NCI-H82 treated with DMSO at 0.1 percent for 48 hours (cell line): ENCODE measurements around the gene COL18A1.
"Not testable (repeated sequence)": the region's sequence is repeated elsewhere in the genome, so short reads cannot be mapped to it uniquely, and the experiment has no call there.

Experiments used
- DNase-seq: peaks from one replicate; lab custom pipeline; 2025; ENCODE audit not compliant: unreplicated experiment; lab: John Stamatoyannopoulos, UW

COL18A1 gene

DNA sequence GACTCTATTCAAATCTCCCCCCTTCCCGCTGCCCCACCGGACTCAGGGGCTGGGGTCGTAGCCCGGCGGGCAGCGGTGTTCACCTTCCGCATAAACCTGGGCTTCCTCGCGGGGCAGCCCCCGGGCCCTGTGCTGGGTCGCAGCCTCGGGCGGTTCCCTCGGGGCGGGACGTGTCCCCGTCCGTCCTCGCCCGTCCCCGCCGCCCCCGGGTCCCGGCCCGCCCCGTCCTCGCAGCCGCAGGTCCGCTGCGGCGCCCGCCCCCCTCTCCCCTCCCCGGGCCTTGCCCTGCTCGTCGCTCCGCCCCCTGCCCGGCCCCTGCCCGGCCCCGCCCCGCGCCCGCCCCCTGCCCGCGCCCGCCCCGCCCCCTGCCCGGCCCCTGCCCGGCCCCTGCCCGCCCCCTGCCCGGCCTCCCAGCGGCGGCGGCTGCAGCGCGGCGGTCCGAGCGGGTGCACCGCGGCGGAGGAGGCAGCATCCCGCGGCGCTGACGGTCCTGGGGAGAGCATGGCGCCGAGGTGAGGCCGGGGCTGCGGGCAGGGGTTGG is at the start of gene COL18A1:
COL18A1 (plus strand) TSS at position 436 of the 541 bp plus-strand sequence; CDS start at position 502, 66 bp downstream.
- no peak for DNase-seq

DNA sequence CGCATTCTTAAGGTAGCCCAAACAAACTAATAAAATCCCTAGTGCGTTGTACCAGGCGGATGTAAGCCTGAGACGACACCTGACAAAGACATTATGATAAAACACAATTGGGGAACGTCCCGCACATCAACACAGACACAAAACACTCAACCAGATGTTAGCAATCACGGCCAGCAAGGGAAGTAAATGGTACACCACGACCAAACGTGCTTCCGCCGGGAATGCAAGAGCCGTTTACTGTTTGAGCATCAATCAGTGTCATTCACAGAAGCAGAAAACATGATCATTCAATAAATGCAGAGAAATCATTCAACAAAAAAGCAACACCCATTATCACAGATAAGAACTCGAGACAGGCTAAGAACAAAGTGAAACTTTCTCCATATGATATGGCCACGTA is 49.4 kb upstream of the COL18A1 start:
- DNase-seq = no peak

DNA sequence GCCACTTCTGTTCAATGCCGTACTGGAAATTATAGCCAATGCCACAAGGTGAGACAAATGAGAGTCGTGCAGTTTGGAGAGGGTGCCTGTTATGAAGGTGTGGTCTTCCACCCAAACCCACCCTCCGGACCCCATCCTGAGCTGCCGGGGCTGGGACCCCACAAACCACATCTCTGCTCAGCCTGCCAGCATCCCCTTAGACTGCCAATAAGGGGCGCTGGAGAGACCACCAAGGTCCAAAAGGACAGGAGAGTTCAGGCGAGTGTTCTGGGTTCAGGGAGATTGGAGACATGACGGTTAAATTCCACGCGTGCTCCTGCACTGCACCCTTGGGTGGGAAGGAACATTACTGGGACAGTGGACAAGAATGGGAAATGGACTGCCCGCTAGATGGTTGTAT is 48.7 kb upstream of the COL18A1 start:
- no peak for DNase-seq

DNA sequence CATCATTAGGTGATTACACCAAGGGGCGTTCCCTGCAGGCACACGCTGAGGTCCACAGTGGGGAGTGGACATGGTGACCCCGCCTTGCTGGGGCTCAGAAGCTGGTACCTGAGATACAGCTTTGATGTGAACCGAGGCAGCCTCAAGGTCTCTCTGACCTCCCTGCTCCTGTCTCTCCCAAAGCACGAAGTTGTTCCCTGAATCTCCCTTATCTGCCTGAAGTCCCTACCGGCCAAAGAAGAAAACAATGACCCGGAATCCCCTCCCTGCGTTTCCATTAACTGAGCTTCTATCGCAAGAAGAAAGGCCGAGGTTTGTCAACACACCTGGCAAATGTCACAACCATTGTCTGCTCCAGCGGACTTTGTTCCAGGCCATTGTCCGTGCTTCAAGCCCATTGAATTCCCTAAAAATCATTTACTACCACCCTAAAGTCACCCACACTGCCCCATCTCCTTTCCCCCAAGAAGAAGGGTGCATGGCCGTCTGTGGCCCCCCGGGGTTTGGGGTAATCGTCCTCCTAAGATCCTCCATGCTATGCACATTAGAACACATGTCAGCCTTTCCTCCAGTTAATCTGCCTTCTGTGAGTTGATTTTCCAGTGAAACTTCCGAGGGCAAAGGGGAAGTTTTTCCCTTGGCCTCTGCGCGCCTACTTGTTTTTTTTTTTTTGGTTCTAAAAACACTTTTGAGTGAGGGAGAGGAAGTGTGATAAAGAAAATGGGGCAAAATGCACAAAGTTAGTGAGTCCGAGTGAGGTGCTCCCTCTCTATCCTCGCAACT is 48.1 kb upstream of the COL18A1 start:
- no peak for DNase-seq

DNA sequence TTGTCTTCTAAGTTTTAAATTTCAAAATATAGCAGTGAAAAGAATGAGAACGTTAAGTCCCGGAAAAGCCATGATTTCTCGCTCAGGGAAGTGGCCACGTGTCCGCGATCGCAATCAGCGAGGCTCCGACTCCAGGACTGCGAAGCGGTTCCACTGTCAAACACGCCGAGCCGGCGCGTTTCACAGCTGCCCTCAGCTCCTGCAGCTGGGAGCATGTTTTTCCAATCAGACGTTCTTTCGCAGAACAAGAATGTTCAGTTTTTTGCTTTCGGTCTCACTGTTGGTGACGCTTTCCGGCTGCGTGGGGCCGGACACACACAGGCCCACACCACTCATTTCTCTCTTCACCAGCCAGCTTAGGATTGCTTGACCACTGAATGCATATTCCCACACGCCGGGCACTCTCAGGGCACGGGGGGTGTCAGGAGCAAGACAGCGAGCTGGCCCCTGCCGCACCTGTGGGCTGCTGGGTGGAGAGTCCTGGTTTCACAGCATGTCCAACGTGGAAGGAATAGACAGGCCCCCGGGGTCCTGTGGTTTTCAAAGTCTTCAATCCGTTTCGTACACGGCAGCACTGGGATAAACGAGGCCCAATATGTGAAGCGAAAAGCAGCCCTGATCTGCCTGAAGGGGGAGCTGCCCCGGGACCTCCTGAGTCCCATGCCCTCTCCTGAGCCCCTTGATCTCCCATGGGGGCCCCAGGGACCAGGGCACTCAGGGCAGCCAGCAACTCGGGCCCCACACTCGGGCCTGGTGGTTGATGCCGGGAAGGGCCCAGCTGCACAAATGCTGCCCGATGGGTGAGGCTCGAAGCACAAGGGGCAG is 47.3 kb upstream of the COL18A1 start:
- DNase-seq = no peak

DNA sequence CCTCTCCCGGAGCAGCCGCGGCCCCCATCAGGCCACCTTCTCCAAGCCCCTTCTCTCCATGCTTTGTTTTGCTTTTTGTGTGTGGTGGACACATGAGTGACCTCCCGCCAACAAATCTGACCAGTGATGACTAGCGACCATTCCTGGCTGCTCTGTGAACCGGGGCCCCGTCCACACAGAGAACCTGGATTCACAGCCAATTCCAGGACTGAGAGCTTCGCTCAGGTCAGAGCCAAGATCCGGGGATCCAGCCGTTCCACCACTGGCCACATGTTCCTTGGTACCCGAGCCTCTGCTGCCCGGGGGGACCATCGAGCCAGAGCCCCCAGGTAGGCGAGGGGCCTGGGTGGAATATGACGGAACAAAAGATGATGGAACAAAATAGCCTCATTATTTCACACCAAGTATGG is 46.7 kb upstream of the COL18A1 start:
- no peak for DNase-seq

DNA sequence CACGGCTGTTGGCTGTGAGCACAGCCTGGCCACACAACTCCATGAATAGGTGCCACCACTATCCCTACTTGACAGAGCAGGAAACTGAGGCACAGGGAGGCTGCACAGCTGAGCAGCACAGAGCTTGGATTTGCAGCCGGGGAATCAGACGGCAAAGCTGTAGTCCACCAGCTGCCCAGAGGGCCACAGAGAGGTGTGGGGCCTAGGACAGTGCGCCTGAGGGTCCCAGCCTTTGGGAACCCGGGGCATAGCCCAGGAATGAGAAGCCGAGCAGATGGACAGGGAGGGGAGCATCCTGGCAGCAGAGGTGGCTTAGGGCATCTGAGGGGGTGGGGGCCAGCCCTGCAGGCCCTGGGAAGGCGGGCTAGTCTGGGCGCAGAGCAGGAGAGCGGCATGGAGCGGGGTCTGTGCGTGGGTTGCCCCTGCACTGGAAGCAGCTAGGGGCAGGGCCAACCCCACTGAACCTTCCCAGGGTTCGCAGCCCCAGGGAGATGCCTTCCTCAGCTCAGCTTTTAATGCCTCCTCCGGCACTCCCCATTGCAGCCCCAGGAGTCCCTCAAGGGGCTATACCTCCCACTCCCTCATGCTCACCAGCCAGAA is 46.2 kb upstream of the COL18A1 start:
- DNase-seq = no peak

DNA sequence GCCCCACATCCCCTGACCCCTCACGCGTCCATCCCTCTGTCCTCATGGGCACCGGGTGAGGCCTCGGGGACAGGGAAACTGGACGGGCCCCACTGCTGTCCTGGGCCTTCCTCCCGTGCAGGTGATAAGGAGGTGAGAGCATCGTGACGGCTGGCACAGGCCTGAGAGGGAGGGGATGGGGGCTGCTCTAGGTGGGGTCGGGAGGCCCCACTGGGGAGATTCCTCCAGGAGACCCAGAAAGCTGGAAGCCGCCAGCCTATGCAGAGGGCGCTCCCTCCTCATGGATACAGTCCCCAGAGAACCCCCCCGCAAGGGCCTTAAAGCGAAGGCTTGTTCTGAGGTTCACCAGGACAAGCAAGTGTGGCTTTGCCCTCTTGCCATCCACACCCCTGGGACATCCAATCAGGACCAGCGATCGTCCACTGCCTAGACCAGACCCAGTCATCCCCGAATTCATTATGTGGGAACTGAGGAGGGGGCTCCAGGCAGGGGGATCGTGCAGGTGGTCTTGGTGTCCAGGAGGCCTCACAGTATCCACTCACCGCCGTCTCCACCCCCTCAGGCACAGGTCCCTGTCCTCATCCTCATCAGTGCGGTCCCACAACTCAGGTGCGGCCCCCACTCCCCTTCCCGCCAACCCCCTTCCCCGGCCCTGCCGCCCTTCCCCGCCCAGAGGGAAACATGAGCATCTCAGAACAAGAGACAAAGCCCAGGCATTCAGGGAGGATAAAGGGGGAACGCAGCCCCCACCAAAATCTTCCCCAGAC is 45.3 kb upstream of the COL18A1 start:
- DNase-seq = no peak

DNA sequence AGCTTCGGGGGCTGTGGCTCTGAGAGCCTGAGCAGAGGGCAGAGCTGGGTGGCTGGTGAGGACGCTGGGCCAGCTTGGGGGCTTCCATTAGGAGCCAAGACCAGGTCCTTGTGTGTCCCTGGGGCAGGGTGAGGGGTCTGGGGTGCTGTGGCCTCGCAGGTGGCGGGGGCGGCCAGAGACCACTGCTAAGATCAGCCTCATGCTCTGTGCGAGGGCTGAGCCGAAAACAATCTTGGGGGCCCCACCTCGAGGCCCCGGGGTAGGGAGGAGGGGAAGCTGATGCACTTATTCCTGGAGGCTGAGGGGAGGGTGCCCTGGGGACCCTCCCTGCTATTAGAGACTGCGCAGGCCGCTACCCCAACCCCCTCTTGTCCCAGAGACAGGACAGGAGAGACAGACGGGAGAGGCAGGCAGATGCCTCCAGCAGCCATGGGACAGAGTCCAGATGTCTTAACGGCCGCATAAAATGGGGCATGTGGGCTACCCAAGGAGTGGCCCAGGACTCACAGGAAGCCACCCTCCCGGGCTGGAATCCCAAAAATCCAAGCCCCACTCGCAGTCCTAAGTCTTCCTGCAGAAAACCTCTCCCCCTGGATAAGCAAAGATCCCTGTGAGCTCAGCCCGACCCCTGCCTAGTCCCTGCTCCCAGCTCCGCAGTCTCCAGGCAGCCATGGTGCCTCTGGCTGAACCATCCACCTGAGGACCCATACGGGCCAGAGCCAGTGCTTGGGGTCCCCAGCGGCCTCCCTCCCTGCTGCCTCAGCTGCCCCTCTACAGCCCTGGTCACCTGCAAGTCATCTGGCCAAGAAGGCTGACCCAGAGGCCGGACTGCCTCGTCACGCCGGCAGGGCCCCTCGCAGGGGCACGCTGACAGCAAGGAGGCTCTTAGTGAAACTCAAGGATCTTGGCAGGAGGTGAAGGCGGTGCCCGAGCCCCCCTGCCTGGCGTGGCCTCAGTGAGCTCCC is 43.6 kb upstream of the COL18A1 start:
- DNase-seq = no peak

DNA sequence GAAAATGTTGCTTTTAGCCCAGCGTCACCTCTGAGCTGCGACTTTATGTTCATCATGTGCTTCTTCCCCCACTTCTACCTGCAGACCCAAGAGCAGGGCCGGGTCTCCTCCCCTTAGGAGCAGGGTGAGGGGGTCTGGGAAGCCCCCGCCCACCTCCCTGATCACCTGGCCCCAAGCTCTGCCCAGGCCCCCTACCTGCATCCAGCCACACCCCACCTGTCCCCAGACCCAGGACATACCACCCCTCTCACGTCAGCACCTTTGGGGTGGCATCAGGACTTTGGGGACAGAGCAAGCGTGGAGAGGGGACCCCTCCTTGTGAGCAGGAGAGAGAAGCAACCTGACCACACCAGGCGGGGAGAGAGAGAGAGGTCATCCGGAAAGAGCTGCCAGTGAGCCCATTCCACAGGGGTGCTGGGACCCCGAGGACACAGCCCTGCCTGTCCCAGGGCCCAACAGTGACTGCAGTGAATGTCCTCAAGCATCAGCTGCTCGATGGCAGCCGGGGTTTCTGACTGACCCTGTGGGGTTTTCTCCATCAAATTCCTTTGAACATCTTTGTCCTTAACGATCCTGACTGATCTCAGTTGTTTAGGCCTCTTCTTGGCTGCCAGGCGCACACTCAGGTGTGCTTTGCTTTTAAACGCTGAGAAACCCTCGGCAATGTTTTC is 42.8 kb upstream of the COL18A1 start:
- DNase-seq = no peak

DNA sequence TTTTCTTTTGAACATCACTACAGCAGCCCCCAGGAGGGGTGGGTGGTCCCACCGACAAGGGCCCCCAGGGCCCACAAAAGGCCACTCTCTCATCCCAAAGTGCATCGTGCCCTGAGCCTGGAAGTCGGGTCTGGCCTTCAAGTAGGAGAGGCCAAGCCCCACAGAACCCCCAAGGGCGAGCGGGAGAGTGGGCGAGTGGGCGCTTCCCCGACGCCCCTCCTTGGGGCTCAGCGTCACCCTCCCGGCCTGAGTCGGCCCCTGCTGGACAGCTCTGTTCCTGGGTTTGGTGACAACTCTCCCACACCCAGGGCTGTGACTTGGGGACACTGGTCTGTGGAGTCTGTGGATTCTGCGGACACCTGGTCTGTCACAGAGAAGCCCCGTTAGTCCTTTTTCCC is 42.2 kb upstream of the COL18A1 start:
- no peak for DNase-seq

DNA sequence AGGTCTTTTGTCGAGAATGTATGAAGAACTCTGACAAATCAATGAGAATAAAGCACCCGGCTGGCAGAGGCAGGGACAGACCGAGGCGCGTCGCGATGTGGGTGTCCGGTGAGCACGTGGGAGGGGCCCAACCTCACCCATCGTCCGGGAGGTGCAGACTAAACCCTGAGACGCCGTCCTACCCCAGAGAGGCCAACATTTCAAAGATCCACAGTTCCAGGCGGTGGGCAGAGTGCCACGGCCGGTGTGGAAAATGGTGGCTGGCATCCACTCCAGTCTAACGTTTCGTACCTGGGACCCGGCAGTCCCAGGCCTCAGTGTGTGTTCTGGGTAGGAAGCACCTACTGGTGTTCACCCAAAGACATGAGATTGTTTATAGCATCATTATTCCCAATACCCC is 41.7 kb upstream of the COL18A1 start:
- not testable (repeated sequence) for DNase-seq

DNA sequence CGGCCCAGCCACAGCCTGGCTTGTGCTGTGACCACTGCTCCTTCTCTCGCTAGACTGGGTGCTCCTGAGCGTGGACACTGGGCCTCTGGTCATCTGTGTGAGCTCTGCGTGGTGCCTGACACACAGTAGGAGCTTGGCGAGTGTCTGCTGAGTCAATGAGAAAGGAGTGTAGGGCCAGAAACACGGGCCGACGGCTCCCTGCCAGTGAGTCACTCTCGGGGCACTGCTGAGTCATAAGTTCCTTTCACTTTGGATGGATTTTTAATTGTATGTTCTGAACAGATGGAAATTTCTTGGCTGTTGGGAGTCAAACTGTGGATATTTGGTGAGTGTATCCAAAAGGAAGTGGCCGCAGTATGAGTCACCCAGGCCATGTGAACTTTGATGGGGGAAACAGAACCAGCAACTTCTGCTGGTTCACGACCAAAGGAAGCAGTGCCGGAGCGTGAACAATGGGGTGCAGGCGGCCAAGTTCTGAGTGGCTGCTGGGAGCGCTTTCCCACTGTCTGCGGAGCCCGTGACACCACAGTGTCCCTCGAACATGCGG is 41.0 kb upstream of the COL18A1 start:
- DNase-seq = no peak

DNA sequence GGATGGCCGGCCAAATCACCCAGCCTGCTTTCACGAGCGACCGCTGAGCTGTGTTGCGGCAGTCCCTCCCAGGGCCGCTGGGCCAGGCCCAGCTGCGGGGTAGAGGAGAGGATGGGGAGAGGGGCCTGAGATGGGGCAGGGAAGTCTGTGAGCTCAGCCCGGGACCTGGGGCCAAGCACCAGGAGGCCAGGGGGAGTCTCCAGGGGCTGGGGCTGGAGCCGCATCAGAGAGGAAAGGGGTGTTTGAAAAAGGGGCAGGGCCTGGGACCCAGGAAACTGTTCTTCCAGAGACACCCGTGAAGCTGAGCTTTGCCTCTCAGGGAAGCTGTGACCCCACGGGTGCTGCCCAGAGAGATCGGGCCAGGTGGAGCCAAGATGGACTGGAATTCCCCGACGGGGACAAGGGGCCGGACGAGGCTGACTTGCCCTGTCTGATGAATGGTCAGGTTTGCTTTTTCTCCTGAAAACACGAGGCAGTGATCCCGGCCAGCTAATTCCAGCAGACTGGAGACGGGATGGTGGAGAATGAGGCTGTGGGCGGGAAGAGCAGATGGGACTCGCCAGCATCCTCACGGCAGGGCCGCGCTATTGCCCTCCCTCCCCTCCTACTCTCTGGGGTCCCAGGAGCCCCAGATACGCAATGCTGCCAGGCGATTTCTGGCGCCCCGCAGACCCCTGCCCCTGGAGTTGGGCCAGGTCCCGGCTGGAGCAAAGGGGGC is 40.3 kb upstream of the COL18A1 start:
- DNase-seq = no peak

DNA sequence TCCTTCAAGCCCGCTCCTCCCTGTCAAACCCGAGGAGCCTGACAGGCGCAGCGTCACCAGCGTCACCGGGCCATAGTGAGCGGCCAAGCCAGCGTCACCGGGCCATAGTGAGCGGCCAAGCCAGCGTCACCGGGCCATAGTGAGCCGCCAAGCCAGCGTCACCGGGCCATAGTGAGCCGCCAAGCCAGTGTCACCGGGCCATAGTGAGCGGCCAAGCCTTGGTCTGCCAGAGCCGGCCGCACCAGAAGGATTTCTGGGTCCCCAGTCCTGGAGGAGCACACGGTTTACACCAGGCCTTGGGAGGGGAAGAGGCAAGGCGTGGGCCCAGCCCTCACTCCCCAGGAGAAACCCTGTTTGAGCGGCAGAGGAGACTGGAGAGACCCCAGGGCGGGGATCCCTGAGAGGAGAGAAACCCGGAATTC is 39.8 kb upstream of the COL18A1 start:
- DNase-seq = no peak

DNA sequence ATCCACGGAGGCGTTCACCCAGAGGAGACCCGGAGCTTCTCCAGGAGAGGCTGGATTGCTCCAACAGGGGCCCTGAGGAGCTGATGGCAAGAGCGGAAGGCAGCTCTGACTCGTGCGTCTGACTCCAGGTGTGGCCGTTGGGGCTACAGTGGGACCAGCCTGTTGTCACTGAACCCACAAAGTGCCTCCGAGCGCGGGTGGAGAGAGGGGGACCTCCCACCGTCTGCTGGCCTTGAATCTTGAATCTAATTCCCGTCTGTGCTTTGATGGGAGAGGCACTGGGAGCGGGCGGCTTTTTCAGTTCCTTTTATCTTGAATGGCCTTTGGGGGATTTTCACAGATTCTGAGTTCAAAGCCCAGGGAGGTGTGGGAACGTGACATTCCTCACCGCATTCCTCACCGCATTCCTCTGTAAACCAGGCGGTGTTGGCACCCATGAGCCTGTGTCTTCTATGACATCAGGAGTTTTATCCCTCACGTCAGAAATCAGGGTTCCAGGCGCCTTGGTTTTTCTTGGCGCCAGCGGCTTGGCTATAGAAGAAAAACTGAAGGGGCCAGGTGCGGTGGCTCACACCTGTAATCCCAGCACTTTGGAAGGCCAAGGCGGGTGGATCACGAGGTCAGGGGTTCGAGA is 39.2 kb upstream of the COL18A1 start:
- no peak for DNase-seq

DNA sequence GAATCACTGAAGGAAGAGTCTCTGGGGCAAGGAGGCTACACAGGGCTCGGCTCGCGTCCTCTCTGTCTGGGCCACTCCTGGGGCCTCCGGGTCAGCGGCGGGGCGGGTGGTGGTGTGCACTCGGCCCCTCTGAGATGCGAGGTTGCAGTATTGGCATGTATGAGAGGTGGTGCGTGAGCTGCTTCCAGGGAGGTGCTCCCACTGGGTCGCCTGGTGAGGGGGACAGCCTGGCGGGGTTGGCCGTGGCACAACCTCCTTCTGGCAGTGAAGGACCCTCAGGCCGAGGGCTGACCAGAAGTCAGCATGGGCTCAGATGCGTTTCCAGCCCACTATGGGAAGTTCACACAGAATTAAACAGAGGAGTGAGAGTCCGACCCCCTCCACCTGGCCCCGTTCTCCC is 38.5 kb upstream of the COL18A1 start:
- no peak for DNase-seq

DNA sequence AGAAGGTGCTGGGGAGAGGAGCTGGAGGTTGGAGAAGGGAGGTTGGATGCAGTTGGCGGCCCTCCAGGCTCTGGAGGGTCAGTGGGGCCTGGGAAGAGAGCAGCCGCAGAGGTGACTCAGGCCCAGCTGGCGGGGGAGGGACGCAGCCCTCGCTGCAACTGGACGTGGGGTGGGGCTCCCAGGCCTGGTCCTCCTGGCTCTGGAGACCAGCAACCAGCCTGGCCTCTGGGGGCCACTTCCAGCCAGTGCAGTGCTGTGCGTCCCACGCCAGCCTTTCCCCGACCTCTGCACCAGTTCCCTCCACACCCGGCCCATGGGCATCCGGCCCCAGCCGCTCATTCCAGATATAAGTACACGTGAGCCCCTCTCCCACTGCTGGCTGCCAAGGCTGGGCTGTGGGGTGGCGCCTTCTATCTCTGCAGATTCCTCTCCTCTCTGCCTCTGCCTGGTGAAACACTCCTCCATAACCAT is 38.0 kb upstream of the COL18A1 start:
- no peak for DNase-seq
